Mesothelial cell of epicardium (in vitro differentiated cells): ENCODE data around the gene AHCYL2. TPM values are rescaled to one million over a fixed set of nuclear protein-coding genes. Genes with fewer than 3 reads are reported as not detected.

Experiments
- DNase-seq, 2 experiments: peaks; one replicate each; pipeline ENCODE4 v3.0.0; 2021; ENCODE audit warnings: low spot score in 2 of 2; ENCODE audit not compliant: unreplicated experiment in 2 of 2
- H3K27ac Mint-ChIP-seq: 2 replicates; pipeline ENCODE4 v1.8.0; 2021; ENCODE audit warnings: mixed read lengths
- H3K27me3 Mint-ChIP-seq: 2 replicates; pipeline ENCODE4 v1.8.0; 2021; ENCODE audit warnings: low read depth, mixed read lengths
- H3K36me3 Mint-ChIP-seq: 2 replicates; pipeline ENCODE4 v1.8.0; 2021; ENCODE audit warnings: mixed read lengths
- H3K4me1 Mint-ChIP-seq: 2 replicates; pipeline ENCODE4 v1.8.0; 2021; ENCODE audit warnings: mixed read lengths
- H3K4me3 Mint-ChIP-seq: 2 replicates; pipeline ENCODE4 v1.8.0; 2021; ENCODE audit warnings: mild to moderate bottlenecking, moderate library complexity, mixed read lengths
- H3K9me3 Mint-ChIP-seq: 2 replicates; pipeline ENCODE4 v1.8.0; 2021; ENCODE audit warnings: mixed read lengths
- total RNA-seq: library from RNA; stranded (reverse); gene quantifications from 3 replicates; pipeline ENCODE4 v1.2.1, GENCODE V29; 2021
- TF ChIP-seq, protein P1 (sequence below): fragments of 200-600 bp; sonication (generic); IDR thresholded peaks from one replicate; pipeline ENCODE4 v1.5.0; 2021; ENCODE audit warnings: antibody characterized with exemption; ENCODE audit not compliant: unreplicated experiment

Gene AHCYL2
- total RNA-seq, 1 donor from 2014 or later, result 22.8 TPM

DNA sequence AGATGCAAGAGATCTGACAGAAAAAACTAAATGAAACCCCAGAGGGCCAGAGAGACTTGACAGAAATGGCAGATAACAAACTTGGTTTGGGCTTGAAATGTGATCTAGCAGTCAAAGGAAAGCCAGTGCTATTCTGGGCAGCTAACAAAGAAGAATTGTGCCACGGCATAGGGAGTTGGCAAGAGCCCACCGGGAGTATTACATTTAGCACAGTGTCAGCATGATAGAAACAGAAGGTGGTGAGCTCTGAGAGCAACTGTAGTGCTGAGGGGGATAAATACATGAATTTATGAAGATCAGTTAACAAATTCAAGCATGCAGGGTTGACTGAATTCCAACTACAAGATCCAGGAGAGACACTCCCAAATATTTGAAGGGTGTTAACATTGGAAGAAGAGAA is 91.1 kb downstream of the AHCYL2 start:
- no peak overlapping the region for H3K4me3 Mint-ChIP-seq
- H3K9me3 Mint-ChIP-seq, result no peaks in the 10 kb centered on the region
- no peaks in the 10 kb centered on the region for H3K27me3 Mint-ChIP-seq
- peaks cover 3% of the 10 kb centered on the region for H3K4me1 Mint-ChIP-seq
- DNase-seq, result no peak
- no peak overlapping the region for H3K27ac Mint-ChIP-seq
- peaks cover 1% of the 10 kb centered on the region for H3K36me3 Mint-ChIP-seq
- TF ChIP-seq, protein P1, sequence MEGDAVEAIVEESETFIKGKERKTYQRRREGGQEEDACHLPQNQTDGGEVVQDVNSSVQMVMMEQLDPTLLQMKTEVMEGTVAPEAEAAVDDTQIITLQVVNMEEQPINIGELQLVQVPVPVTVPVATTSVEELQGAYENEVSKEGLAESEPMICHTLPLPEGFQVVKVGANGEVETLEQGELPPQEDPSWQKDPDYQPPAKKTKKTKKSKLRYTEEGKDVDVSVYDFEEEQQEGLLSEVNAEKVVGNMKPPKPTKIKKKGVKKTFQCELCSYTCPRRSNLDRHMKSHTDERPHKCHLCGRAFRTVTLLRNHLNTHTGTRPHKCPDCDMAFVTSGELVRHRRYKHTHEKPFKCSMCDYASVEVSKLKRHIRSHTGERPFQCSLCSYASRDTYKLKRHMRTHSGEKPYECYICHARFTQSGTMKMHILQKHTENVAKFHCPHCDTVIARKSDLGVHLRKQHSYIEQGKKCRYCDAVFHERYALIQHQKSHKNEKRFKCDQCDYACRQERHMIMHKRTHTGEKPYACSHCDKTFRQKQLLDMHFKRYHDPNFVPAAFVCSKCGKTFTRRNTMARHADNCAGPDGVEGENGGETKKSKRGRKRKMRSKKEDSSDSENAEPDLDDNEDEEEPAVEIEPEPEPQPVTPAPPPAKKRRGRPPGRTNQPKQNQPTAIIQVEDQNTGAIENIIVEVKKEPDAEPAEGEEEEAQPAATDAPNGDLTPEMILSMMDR, result no peak

DNA sequence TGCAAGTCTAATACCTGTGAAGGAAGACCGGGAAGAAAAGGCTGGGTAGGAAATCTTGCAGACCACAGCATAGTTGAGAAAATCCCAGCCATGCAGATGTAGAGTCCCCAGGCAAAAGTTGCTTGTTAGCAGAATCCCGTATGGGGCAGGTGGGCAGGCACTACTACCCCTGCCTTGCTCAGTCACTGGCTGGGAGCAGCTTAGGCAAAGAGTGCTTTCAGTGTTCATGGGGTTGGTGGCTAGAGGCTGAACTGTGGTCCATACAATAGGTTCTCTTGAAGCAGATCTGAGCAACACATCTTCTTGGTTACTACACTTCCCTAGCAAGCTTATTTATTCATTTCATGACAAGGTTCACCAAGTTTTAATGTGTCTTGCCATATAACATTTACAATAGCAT is 92.6 kb downstream of the AHCYL2 start:
- H3K36me3 Mint-ChIP-seq, result peaks cover 7% of the 10 kb centered on the region
- no peaks in the 10 kb centered on the region for H3K9me3 Mint-ChIP-seq
- H3K27ac Mint-ChIP-seq, result no peak overlapping the region
- TF ChIP-seq, protein P1, result no peak
- no peaks in the 10 kb centered on the region for H3K27me3 Mint-ChIP-seq
- H3K4me1 Mint-ChIP-seq, result peaks cover 3% of the 10 kb centered on the region
- no peak for DNase-seq
- no peak overlapping the region for H3K4me3 Mint-ChIP-seq

DNA sequence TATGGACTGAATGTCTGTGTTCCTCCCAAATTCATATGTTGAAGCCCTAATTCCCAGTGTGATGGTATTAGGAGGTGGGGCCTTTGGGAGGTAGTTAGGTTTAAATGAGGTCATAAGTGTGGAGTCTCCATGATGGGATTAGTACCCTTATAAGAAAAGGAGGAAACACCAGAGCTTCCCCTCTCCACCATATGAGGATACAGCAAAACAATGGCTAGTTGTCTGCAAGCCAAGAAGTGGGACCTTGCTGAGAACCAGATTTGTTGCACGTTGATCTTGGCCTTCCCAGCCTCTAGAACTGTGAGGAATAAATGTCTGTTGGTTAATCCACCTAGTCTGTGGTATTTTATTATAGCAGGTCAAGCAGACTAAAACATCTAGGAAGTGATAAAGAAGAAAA is 102.2 kb downstream of the AHCYL2 start:
- no peak overlapping the region for H3K27ac Mint-ChIP-seq
- no peaks in the 10 kb centered on the region for H3K4me1 Mint-ChIP-seq
- no peaks in the 10 kb centered on the region for H3K27me3 Mint-ChIP-seq
- TF ChIP-seq, protein P1, result no peak
- H3K9me3 Mint-ChIP-seq, result peaks cover 25% of the 10 kb centered on the region
- H3K36me3 Mint-ChIP-seq, result peaks cover 27% of the 10 kb centered on the region
- H3K4me3 Mint-ChIP-seq, result no peak overlapping the region
- DNase-seq, result no peak

DNA sequence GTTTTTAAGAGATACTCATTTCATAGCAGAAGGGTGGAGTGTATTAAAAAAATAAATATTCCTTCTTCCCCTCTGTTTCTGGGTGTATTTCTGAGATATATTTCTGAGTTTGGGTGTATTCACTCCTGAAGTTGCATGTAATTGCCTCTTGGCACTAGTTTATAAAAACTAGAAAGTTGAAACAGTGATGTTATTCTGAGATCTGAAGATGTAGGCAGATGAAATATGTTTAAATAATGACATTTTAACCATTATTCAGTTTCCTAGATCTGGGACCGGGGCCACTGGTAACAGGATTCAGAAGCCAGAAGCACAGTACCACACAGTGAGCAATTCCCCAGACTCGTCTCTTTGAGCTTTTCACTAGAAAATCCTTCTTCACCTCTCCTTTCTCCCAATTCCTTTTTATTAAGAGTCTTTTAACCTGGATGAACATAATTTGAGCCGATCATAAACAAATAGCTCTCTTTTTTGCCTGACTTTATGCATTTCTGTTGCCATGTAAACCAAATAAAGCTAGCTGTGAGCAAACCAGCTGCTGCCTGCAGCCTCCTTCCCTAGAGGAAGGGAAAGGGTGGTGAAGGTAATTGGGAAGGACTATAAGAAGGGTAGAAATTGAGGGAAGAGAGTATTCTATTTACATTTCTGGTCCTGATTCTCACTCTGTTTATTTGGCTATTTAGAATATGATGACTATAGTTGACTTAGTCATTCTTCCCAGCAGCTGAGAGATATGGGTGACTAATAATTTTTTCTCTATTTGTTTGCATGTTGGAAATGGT is 107.6 kb downstream of the AHCYL2 start:
- Mint-ChIP-seq H3K27me3 (no peaks in the 10 kb centered on the region), H3K27ac (no peak overlapping the region), H3K4me1 (no peaks in the 10 kb centered on the region), H3K36me3 (no peaks in the 10 kb centered on the region), H3K9me3 (no peaks in the 10 kb centered on the region), H3K4me3 (no peak overlapping the region)
- TF ChIP-seq, protein P1, result no peak
- DNase-seq, result no peak

DNA sequence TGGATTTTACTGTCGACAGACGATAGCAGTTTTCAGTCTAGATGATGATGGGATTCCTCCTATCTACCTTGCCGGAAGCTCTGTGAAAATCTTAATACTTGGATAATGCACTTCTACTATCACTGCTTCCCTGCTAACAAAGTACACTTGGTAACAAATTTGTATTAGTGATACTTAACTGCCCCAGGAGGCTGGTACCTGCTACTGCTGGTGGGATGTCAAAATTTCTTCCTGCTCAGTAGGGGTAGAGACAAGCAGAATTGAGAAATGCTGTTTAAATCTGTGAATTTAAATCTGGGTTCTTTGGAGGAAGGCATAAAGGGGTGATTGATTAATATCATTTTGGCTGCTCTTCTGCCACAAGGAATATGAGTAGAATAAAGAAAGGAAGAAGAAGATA is 109.6 kb downstream of the AHCYL2 start:
- no peaks in the 10 kb centered on the region for H3K27me3 Mint-ChIP-seq

More for the DNA sequence above, 109.6 kb downstream of the AHCYL2 start:
- Mint-ChIP-seq H3K9me3 (no peaks in the 10 kb centered on the region), H3K36me3 (no peaks in the 10 kb centered on the region), H3K4me3 (no peak overlapping the region), H3K27ac (no peak overlapping the region), H3K4me1 (no peaks in the 10 kb centered on the region)
- TF ChIP-seq, protein P1, result no peak
- DNase-seq, result no peak
